PC-9 (cell line): ENCODE results near the gene HOXD3. TPM values are rescaled to one million over a fixed set of nuclear protein-coding genes. Genes with fewer than 3 reads are reported as not detected.

ENCODE experiments used
- BruUV-seq: library from RNA; stranded (reverse); fragments of 400-500 nt; replicated peaks from 2 replicates; lab custom pipeline; 2021; lab: Mats Ljungman, UMichigan
- CTCF ChIA-PET: fragments of 300-600 bp; sonication (Branson Sonifier 250); formaldehyde crosslinking; loops from one replicate; lab custom pipeline; 2022; ENCODE audit warnings: antibody characterized with exemption; lab: Charles Lee
- POLR2A ChIA-PET: fragments of 300-600 bp; sonication (Branson Sonifier 250); formaldehyde crosslinking; loops from one replicate; lab custom pipeline; 2022; ENCODE audit warnings: antibody characterized with exemption; ENCODE audit not compliant: unreplicated experiment; lab: Charles Lee
- DNase-seq, 2 experiments: peaks; one replicate each; pipeline versions ENCODE4 v3.0.0 to v3.0.0-alpha.2; 2015 to 2022; ENCODE audit warnings: mixed read lengths in 1 of 2
- H2AFZ ChIP-seq: fragments of 200-600 bp; sonication (generic); 2 replicates; pipeline ENCODE4 v1.8.1; 2017; ENCODE audit warnings: antibody characterized with exemption
- H3F3A ChIP-seq: fragments of 200-600 bp; sonication (generic); 2 replicates; pipeline ENCODE4 v1.8.1; 2017; ENCODE audit warnings: antibody characterized with exemption, mild to moderate bottlenecking, low read depth; ENCODE audit not compliant: insufficient read depth
- H3K27ac ChIP-seq: fragments of 200-600 bp; sonication (generic); 2 replicates; pipeline ENCODE4 v1.6.1; 2016; ENCODE audit warnings: mixed run types
- H3K27me3 ChIP-seq: fragments of 200-600 bp; sonication (generic); 2 replicates; pipeline ENCODE4 v1.6.1; 2016; ENCODE audit warnings: low read depth, mixed run types; ENCODE audit not compliant: insufficient read depth
- H3K36me3 ChIP-seq: fragments of 200-600 bp; sonication (generic); 2 replicates; pipeline ENCODE4 v1.6.1; 2016; ENCODE audit warnings: low read depth, mixed run types
- H3K4me1 ChIP-seq: fragments of 200-600 bp; sonication (generic); replicated peaks from 2 replicates; pipeline ENCODE4 v1.6.1; 2016; ENCODE audit warnings: mixed run types; ENCODE audit not compliant: insufficient read depth
- H3K4me2 ChIP-seq: fragments of 200-600 bp; sonication (generic); 2 replicates; pipeline ENCODE4 v1.6.1; 2017; ENCODE audit warnings: mixed run types
- H3K4me3 ChIP-seq: fragments of 200-600 bp; sonication (generic); 2 replicates; pipeline ENCODE4 v1.6.1; 2016; ENCODE audit warnings: mixed run types
- H3K79me2 ChIP-seq: fragments of 200-600 bp; sonication (generic); 2 replicates; pipeline ENCODE4 v1.6.1; 2017; ENCODE audit warnings: low read depth, mixed run types
- H3K9me2 ChIP-seq: fragments of 200-600 bp; sonication (generic); 2 replicates; pipeline ENCODE4 v1.8.1; 2017; ENCODE audit warnings: mild to moderate bottlenecking; ENCODE audit not compliant: insufficient read depth
- H3K9me3 ChIP-seq: fragments of 200-600 bp; sonication (generic); 2 replicates; pipeline ENCODE4 v1.8.1; 2016; ENCODE audit warnings: low read depth; ENCODE audit not compliant: insufficient read depth
- H4K20me1 ChIP-seq: fragments of 200-600 bp; sonication (generic); 2 replicates; pipeline ENCODE4 v1.8.1; 2017; ENCODE audit not compliant: insufficient read depth
- EZH2 ChIP-seq: fragments of 200-600 bp; sonication (generic); IDR thresholded peaks from 2 replicates; pipeline ENCODE4 v1.8.0; 2017; ENCODE audit warnings: antibody characterized with exemption, low read depth
- intact Hi-C: fragments of 100-400 bp; cut with micrococcal nuclease; formaldehyde crosslinking; loops from one replicate; pipeline ENCODE4 v1.10.0; 2022; ENCODE audit not compliant: unreplicated experiment
- total RNA-seq: library from RNA; stranded (reverse); gene quantifications from 2 replicates; pipeline ENCODE4 v1.2.3, GENCODE V29; 2021
- TF ChIP-seq, protein P1 (sequence below): fragments of 200-600 bp; sonication (generic); conservative IDR thresholded peaks from 2 replicates; pipeline ENCODE4 v1.6.1; 2017; ENCODE audit warnings: mixed run types, antibody characterized with exemption, mild to moderate bottlenecking, moderate library complexity

HOXD3 gene
- total RNA-seq, 1 experiment from 2014 or later = not detected

- H3K36me3 ChIP-seq = no peaks in the 10 kb centered on the region
- no peaks in the 10 kb centered on the region for H3K79me2 ChIP-seq
- no peaks in the 10 kb centered on the region for H3F3A ChIP-seq
- H3K4me3 ChIP-seq = no peak overlapping the region
- BruUV-seq = no TSS peak
- H3K4me2 ChIP-seq = no peak overlapping the region
- H3K4me1 ChIP-seq = no peaks in the 10 kb centered on the region
- H3K9me3 ChIP-seq = no peaks in the 10 kb centered on the region
- no peak for TF ChIP-seq EZH2
- TF ChIP-seq, protein P1, sequence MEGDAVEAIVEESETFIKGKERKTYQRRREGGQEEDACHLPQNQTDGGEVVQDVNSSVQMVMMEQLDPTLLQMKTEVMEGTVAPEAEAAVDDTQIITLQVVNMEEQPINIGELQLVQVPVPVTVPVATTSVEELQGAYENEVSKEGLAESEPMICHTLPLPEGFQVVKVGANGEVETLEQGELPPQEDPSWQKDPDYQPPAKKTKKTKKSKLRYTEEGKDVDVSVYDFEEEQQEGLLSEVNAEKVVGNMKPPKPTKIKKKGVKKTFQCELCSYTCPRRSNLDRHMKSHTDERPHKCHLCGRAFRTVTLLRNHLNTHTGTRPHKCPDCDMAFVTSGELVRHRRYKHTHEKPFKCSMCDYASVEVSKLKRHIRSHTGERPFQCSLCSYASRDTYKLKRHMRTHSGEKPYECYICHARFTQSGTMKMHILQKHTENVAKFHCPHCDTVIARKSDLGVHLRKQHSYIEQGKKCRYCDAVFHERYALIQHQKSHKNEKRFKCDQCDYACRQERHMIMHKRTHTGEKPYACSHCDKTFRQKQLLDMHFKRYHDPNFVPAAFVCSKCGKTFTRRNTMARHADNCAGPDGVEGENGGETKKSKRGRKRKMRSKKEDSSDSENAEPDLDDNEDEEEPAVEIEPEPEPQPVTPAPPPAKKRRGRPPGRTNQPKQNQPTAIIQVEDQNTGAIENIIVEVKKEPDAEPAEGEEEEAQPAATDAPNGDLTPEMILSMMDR = no peak
- POLR2A ChIA-PET = no interaction called here
- intact Hi-C loops = no loop called here
- H2AFZ ChIP-seq = no peak overlapping the region
- no peak for DNase-seq
- no peak overlapping the region for H3K27ac ChIP-seq
- no peaks in the 10 kb centered on the region for H3K9me2 ChIP-seq
- CTCF ChIA-PET = no interaction called here
- H4K20me1 ChIP-seq = no peaks in the 10 kb centered on the region
- H3K27me3 ChIP-seq = peaks cover 90% of the 10 kb centered on the region
Measured at GRCh38 chr2:176156301-176156806, 753 bp upstream of the HOXD3 start.

- H3F3A ChIP-seq = no peaks in the 10 kb centered on the region
- H3K4me2 ChIP-seq = no peak overlapping the region
- H3K9me3 ChIP-seq = no peaks in the 10 kb centered on the region
- no peak for DNase-seq
- BruUV-seq = no TSS peak
- no peak overlapping the region for H3K27ac ChIP-seq
- no peaks in the 10 kb centered on the region for H3K79me2 ChIP-seq
- H3K27me3 ChIP-seq = peaks cover 92% of the 10 kb centered on the region
- intact Hi-C loops = no loop called here
- no peaks in the 10 kb centered on the region for H3K9me2 ChIP-seq
- CTCF ChIA-PET = no interaction called here
- H3K4me3 ChIP-seq = no peak overlapping the region
- H4K20me1 ChIP-seq = no peaks in the 10 kb centered on the region
- no peaks in the 10 kb centered on the region for H3K36me3 ChIP-seq
- TF ChIP-seq, protein P1 = no peak
- TF ChIP-seq EZH2 = no peak
- POLR2A ChIA-PET = no interaction called here
- no peak overlapping the region for H2AFZ ChIP-seq
- no peaks in the 10 kb centered on the region for H3K4me1 ChIP-seq
Measured at GRCh38 chr2:176157499-176158185, 535 bp downstream of the HOXD3 start.

- Histone ChIP-seq H3K27me3 (peaks cover 93% of the 10 kb centered on the region), H3F3A (no peaks in the 10 kb centered on the region), H3K4me2 (no peak overlapping the region), H3K9me2 (no peaks in the 10 kb centered on the region), H4K20me1 (no peaks in the 10 kb centered on the region), H2AFZ (no peak overlapping the region), H3K27ac (no peak overlapping the region), H3K79me2 (no peaks in the 10 kb centered on the region), H3K9me3 (no peaks in the 10 kb centered on the region), H3K4me1 (no peaks in the 10 kb centered on the region), H3K4me3 (no peak overlapping the region), H3K36me3 (no peaks in the 10 kb centered on the region)
- BruUV-seq = no TSS peak
- no peak for DNase-seq
- POLR2A ChIA-PET = no interaction called here
- TF ChIP-seq, protein P1 = no peak
- TF ChIP-seq EZH2 = no peak
- CTCF ChIA-PET = no interaction called here
- intact Hi-C loops = no loop called here
Measured at GRCh38 chr2:176158186-176158591, 1.1 kb downstream of the HOXD3 start.
